OCI-LY1 (cell line): ENCODE results near the gene PDHX.

ENCODE experiments used
- H2AFZ ChIP-seq: fragments of 200-600 bp; sonication (generic), shearing (Covaris generic); 2 replicates; pipeline ENCODE4 v1.6.0; 2014; ENCODE audit warnings: antibody characterized with exemption, mild to moderate bottlenecking, low read length
- H3F3A ChIP-seq: fragments of 200-600 bp; sonication (generic), shearing (Covaris generic); 2 replicates; pipeline ENCODE4 v1.6.0; 2014; ENCODE audit warnings: mild to moderate bottlenecking, antibody characterized with exemption, low read length, moderate library complexity; ENCODE audit not compliant: insufficient read depth
- H3K27ac ChIP-seq: fragments of 200-600 bp; sonication (generic); 2 replicates; pipeline ENCODE4 v1.5.1; 2014; ENCODE audit warnings: low read length, mixed run types, mild to moderate bottlenecking, low read depth; ENCODE audit not compliant: poor library complexity, severe bottlenecking
- H3K27me3 ChIP-seq: fragments of 200-600 bp; sonication (generic); 2 replicates; pipeline ENCODE4 v1.6.0; 2014; ENCODE audit warnings: antibody characterized with exemption, mild to moderate bottlenecking, low read length, moderate library complexity; ENCODE audit not compliant: insufficient read depth
- H3K36me3 ChIP-seq: fragments of 200-600 bp; sonication (generic); 2 replicates; pipeline ENCODE4 v1.6.1; 2014; ENCODE audit warnings: mild to moderate bottlenecking, antibody characterized with exemption, low read length, moderate library complexity, mixed read lengths; ENCODE audit not compliant: insufficient read depth
- H3K4me1 ChIP-seq: fragments of 200-600 bp; sonication (generic); 2 replicates; pipeline ENCODE4 v1.5.1; 2014; ENCODE audit warnings: mild to moderate bottlenecking, low read length, moderate library complexity; ENCODE audit not compliant: insufficient read depth, severe bottlenecking
- H3K4me2 ChIP-seq: fragments of 200-600 bp; sonication (generic), shearing (Covaris generic); 2 replicates; pipeline ENCODE4 v1.6.1; 2014; ENCODE audit warnings: low read length
- H3K4me3 ChIP-seq: fragments of 200-600 bp; sonication (generic); 2 replicates; pipeline ENCODE4 v1.5.1; 2014; ENCODE audit warnings: low read length, low read depth, mild to moderate bottlenecking, mixed read lengths; ENCODE audit not compliant: poor library complexity, severe bottlenecking
- H3K79me2 ChIP-seq: fragments of 200-600 bp; shearing (Covaris generic); 2 replicates; pipeline ENCODE4 v1.6.1; 2016; ENCODE audit warnings: mixed run types, low read length, mixed read lengths; ENCODE audit not compliant: insufficient read depth
- H3K9ac ChIP-seq: fragments of 200-600 bp; sonication (generic), shearing (Covaris generic); 2 replicates; pipeline ENCODE4 v1.6.1; 2014; ENCODE audit warnings: mild to moderate bottlenecking, low read length, mixed read lengths
- H3K9me2 ChIP-seq: fragments of 200-600 bp; sonication (generic), shearing (Covaris generic); 2 replicates; pipeline ENCODE4 v1.6.1; 2014; ENCODE audit warnings: low read depth, mild to moderate bottlenecking, low read length, mixed read lengths
- H3K9me3 ChIP-seq: fragments of 200-600 bp; shearing (Covaris generic); 2 replicates; pipeline ENCODE4 v1.6.1; 2014; ENCODE audit warnings: low read length, mixed read lengths
- H4K20me1 ChIP-seq: fragments of 200-600 bp; sonication (generic), shearing (Covaris generic); 2 replicates; pipeline ENCODE4 v1.6.0; 2016; ENCODE audit warnings: mild to moderate bottlenecking, low read length; ENCODE audit not compliant: insufficient read depth
- CTCF ChIP-seq: fragments of 200-600 bp; sonication (generic), shearing (Covaris generic); IDR thresholded peaks from 2 replicates; pipeline ENCODE4 v1.5.1; 2017; ENCODE audit warnings: mild to moderate bottlenecking, antibody characterized with exemption, low read length, moderate library complexity, mixed read lengths
- EZH2 ChIP-seq: fragments of 200-600 bp; sonication (generic), shearing (Covaris generic); IDR thresholded peaks from 2 replicates; pipeline ENCODE4 v1.8.0; 2017; ENCODE audit warnings: borderline replicate concordance, mixed run types, mild to moderate bottlenecking, antibody characterized with exemption, low read length, moderate library complexity, mixed read lengths

Gene PDHX

DNA sequence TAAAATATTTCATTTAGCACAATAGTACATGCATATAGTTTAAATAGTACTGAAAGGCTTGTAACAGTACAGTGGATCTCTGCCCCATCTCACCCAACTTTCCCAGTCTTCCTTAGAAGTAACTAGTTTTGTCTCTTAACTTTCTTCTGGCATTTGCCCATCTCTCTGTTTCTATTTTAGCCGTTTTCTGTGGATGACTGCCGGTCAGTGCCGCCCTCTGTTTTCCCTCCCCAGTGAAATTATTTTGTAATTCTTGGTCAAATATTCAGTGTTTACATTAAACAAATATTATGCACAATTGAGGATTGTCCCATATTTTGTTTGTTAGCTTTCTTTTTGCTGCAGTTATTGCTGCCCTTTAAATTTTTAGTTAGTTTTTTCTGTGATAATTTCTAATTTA, 8.3 kb downstream of the PDHX start:
- H2AFZ ChIP-seq, result no peak overlapping the region
- TF ChIP-seq EZH2 (no peak), CTCF (no peak)
- H3K4me1 ChIP-seq, result peaks cover 5% of the 10 kb centered on the region
- H3K79me2 ChIP-seq, result peaks cover 20% of the 10 kb centered on the region
- H3K9me3 ChIP-seq, result no peaks in the 10 kb centered on the region
- no peaks in the 10 kb centered on the region for H3K36me3 ChIP-seq
- H4K20me1 ChIP-seq, result no peaks in the 10 kb centered on the region
- H3K27me3 ChIP-seq, result no peaks in the 10 kb centered on the region
- H3K4me3 ChIP-seq, result no peak overlapping the region
- no peak overlapping the region for H3K27ac ChIP-seq
- no peaks in the 10 kb centered on the region for H3F3A ChIP-seq
- H3K9me2 ChIP-seq, result no peaks in the 10 kb centered on the region
- no peak overlapping the region for H3K9ac ChIP-seq
- no peak overlapping the region for H3K4me2 ChIP-seq

DNA sequence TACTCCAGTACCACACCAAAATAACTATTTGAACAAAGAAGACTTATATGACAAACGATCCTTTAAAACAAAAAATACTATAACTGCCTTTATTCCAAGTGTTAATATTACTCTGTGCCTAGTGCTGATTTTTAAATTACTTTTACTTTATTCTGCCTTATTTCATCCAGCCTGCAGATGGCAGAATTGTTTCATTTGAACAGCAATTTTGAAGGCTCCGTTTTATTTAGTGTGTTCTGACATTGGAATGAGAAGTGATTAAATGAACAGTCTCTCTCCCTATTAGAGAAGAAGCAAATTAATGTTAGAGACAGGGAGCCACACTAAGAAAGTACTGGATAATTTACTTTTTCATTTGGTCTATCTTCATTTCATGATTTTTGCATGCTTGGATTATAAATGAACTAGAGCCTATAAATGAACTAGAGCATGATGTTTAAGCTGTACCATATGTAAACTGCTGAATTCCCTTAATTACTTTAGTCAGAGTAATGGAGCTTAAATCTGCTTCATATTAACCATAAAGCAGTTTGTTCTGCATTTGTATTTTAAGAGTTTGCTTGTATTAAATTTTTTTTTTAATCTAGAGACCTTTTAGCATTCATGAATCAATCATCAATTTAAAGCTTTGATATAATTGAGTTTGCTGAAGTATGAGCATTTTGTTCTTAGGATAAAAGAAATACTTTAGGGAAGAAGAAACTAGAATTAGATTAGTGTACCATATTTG, 9.8 kb downstream of the PDHX start:
- H3K27me3 ChIP-seq, result no peaks in the 10 kb centered on the region
- TF ChIP-seq CTCF, result peak; percentile 77
- TF ChIP-seq EZH2, result no peak
- peaks cover 5% of the 10 kb centered on the region for H3K4me1 ChIP-seq
- no peak overlapping the region for H3K4me2 ChIP-seq
- H3K36me3 ChIP-seq, result no peaks in the 10 kb centered on the region
- H3K27ac ChIP-seq, result no peak overlapping the region
- no peak overlapping the region for H3K4me3 ChIP-seq
- H3K79me2 ChIP-seq, result peaks cover 32% of the 10 kb centered on the region
- H3K9ac ChIP-seq, result no peak overlapping the region
- H4K20me1 ChIP-seq, result no peaks in the 10 kb centered on the region
- H3K9me2 ChIP-seq, result no peaks in the 10 kb centered on the region
- no peaks in the 10 kb centered on the region for H3K9me3 ChIP-seq
- H2AFZ ChIP-seq, result no peak overlapping the region
- no peaks in the 10 kb centered on the region for H3F3A ChIP-seq

DNA sequence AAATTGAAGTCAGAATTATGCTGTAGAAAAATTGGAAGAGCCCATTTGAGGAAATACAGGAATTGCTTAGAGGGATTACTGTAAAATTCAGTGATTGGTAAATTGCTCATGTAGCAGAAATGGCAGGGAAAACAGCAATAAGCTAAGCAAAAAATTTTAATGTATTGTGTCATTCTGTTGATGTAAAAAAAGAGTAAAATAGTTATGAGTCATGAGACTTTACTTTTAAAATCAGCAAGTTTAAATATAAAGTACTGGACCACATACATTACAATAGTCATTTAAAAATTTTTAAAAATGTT, 10.4 kb downstream of the PDHX start:
- TF ChIP-seq EZH2, result no peak
- TF ChIP-seq CTCF, result no peak
- Histone ChIP-seq H3K36me3 (no peaks in the 10 kb centered on the region), H3K4me1 (peaks cover 5% of the 10 kb centered on the region), H3K9me2 (no peaks in the 10 kb centered on the region), H3K9me3 (no peaks in the 10 kb centered on the region), H3K4me2 (no peak overlapping the region), H4K20me1 (no peaks in the 10 kb centered on the region), H3K9ac (no peak overlapping the region), H3F3A (no peaks in the 10 kb centered on the region), H3K27ac (no peak overlapping the region), H3K4me3 (no peak overlapping the region), H2AFZ (no peak overlapping the region), H3K79me2 (peaks cover 32% of the 10 kb centered on the region), H3K27me3 (no peaks in the 10 kb centered on the region)
